IMR-90 (cell line): ENCODE measurements around the gene RALGPS1. TPM values are rescaled to one million over a fixed set of nuclear protein-coding genes. Genes with fewer than 3 reads are reported as not detected.

Experiments
- ATAC-seq: fragments of 200-7000 bp; cut with Tn5 transposase; 2 replicates; pipeline ENCODE4 v1.9.1; 2020; ENCODE audit warnings: low read depth, mild to moderate bottlenecking, moderate library complexity
- BruUV-seq: library from RNA; stranded (reverse); fragments of 400-500 nt; replicated peaks from 2 replicates; lab custom pipeline; 2021; lab: Mats Ljungman, UMichigan
- CTCF ChIA-PET: fragments of 300-600 bp; formaldehyde crosslinking; extraction: SDS; loops from one replicate; lab custom pipeline; 2021; ENCODE audit warnings: antibody characterized with exemption; lab: Yijun Ruan, JAX
- POLR2A ChIA-PET: fragments of 300-600 bp; sonication (Branson Sonifier 250); formaldehyde crosslinking; loops from one replicate; lab custom pipeline; 2022; ENCODE audit warnings: antibody characterized with exemption; ENCODE audit not compliant: unreplicated experiment; lab: Charles Lee
- DNase-seq: peaks from one replicate; pipeline ENCODE4 v3.0.0; 2013
- H2AFZ ChIP-seq: replicated peaks from 2 replicates; pipeline ENCODE3; 2013; ENCODE audit warnings: low read length, mild to moderate bottlenecking; ENCODE audit not compliant: poor library complexity
- H2AK5ac ChIP-seq: 2 replicates; pipeline ENCODE4 v1.6.1; 2013; ENCODE audit warnings: low read depth, low read length, inconsistent platforms
- H2AK9ac ChIP-seq: replicated peaks from 2 replicates; pipeline ENCODE3; 2013; ENCODE audit warnings: mild to moderate bottlenecking, low read depth, low read length, moderate library complexity; ENCODE audit not compliant: poor library complexity
- H2BK120ac ChIP-seq: 2 replicates; pipeline ENCODE4 v1.6.1; 2013; ENCODE audit warnings: low read depth, low read length, inconsistent platforms
- H2BK15ac ChIP-seq: 3 replicates; pipeline ENCODE4 v1.6.1; 2013; ENCODE audit warnings: low read depth, low read length, inconsistent platforms
- H2BK20ac ChIP-seq: 2 replicates; pipeline ENCODE4 v1.6.1; 2013; ENCODE audit warnings: low read depth, mild to moderate bottlenecking, inconsistent platforms, low read length, moderate library complexity
- H2BK5ac ChIP-seq: 2 replicates; pipeline ENCODE4 v1.6.1; 2013; ENCODE audit warnings: mild to moderate bottlenecking, low read depth, low read length, inconsistent platforms; ENCODE audit not compliant: poor library complexity, severe bottlenecking
- H3K14ac ChIP-seq: replicated peaks from 2 replicates; pipeline ENCODE4 v1.6.1; 2013; ENCODE audit warnings: low read depth, low read length, inconsistent platforms
- H3K18ac ChIP-seq: 2 replicates; pipeline ENCODE4 v1.6.1; 2013; ENCODE audit warnings: low read depth, low read length, control low read depth
- H3K23ac ChIP-seq: 2 replicates; pipeline ENCODE4 v1.6.1; 2013; ENCODE audit warnings: low read depth, low read length, inconsistent platforms
- H3K27ac ChIP-seq: 2 replicates; pipeline ENCODE4 v1.5.1; 2013; ENCODE audit warnings: mild to moderate bottlenecking, control low read depth, low read length; ENCODE audit not compliant: insufficient read depth
- H3K27me3 ChIP-seq: 2 replicates; pipeline ENCODE4 v1.6.1; 2013; ENCODE audit warnings: low read length; ENCODE audit not compliant: control insufficient read depth, insufficient read depth
- H3K36me3 ChIP-seq: 2 replicates; pipeline ENCODE4 v1.6.1; 2013; ENCODE audit warnings: low read length, mixed read lengths; ENCODE audit not compliant: control insufficient read depth, insufficient read depth
- H3K4ac ChIP-seq: 2 replicates; pipeline ENCODE4 v1.6.1; 2013; ENCODE audit warnings: low read depth, low read length, inconsistent platforms
- H3K4me1 ChIP-seq: 2 replicates; pipeline ENCODE4 v1.6.1; 2013; ENCODE audit warnings: low read length, mixed read lengths; ENCODE audit not compliant: control insufficient read depth, insufficient read depth
- H3K4me2 ChIP-seq: 2 replicates; pipeline ENCODE4 v1.6.1; 2013; ENCODE audit warnings: low read depth, mild to moderate bottlenecking, control low read depth, low read length, moderate library complexity
- H3K4me3 ChIP-seq: 2 replicates; pipeline ENCODE4 v1.5.1; 2013; ENCODE audit warnings: low read depth, mild to moderate bottlenecking, control low read depth, low read length, moderate library complexity; ENCODE audit not compliant: insufficient read depth
- H3K56ac ChIP-seq: 2 replicates; pipeline ENCODE4 v1.6.1; 2013; ENCODE audit warnings: low read length, inconsistent platforms; ENCODE audit not compliant: insufficient read depth; ENCODE audit errors: extremely low read depth
- H3K79me1 ChIP-seq, 2 experiments: 2 replicates each; pipeline ENCODE4 v1.6.1; 2013; ENCODE audit warnings: low read length in 2 of 2, inconsistent platforms in 1 of 2, low read depth in 1 of 2
- H3K9ac ChIP-seq: 2 replicates; pipeline ENCODE4 v1.6.1; 2013; ENCODE audit warnings: low read depth, low read length, control low read depth
- H3K9me1 ChIP-seq: 2 replicates; pipeline ENCODE4 v1.6.1; 2013; ENCODE audit warnings: low read length, inconsistent platforms; ENCODE audit not compliant: insufficient read depth
- H3K9me3 ChIP-seq: 2 replicates; pipeline ENCODE4 v1.6.1; 2013; ENCODE audit warnings: low read length; ENCODE audit not compliant: control insufficient read depth, insufficient read depth
- H4K20me1 ChIP-seq: 2 replicates; pipeline ENCODE4 v1.6.1; 2013; ENCODE audit warnings: low read length, inconsistent platforms; ENCODE audit not compliant: insufficient read depth
- H4K5ac ChIP-seq: 2 replicates; pipeline ENCODE4 v1.6.1; 2013; ENCODE audit warnings: mild to moderate bottlenecking, low read depth, low read length, control low read depth
- H4K8ac ChIP-seq, 2 experiments: 2 replicates each; pipeline ENCODE4 v1.6.1; 2013; ENCODE audit warnings: low read depth in 2 of 2, low read length in 2 of 2, control low read depth in 1 of 2, inconsistent platforms in 1 of 2
- H4K91ac ChIP-seq: 2 replicates; pipeline ENCODE4 v1.6.1; 2013; ENCODE audit warnings: low read depth, low read length, inconsistent platforms; ENCODE audit not compliant: insufficient read depth
- CEBPB ChIP-seq: IDR thresholded peaks from 2 replicates; pipeline ENCODE4 v1.6.1; 2012; ENCODE audit warnings: low read depth, low read length, improper control_type of control experiment
- FOS ChIP-seq: fragments of 150-350 bp; IDR thresholded peaks from 2 replicates; pipeline ENCODE4 v1.6.1; 2016; ENCODE audit warnings: low read depth, low read length
- MAFK ChIP-seq: IDR thresholded peaks from 2 replicates; pipeline ENCODE4 v1.6.1; 2012; ENCODE audit warnings: low read depth, low read length, improper control_type of control experiment
- MAZ ChIP-seq: IDR thresholded peaks from 2 replicates; pipeline ENCODE4 v1.6.1; 2012; ENCODE audit warnings: low read depth, mild to moderate bottlenecking, low read length, improper control_type of control experiment, moderate library complexity, borderline replicate concordance
- MXI1 ChIP-seq: IDR thresholded peaks from 2 replicates; pipeline ENCODE4 v1.6.1; 2012; ENCODE audit warnings: low read depth, mild to moderate bottlenecking, low read length, moderate library complexity, borderline replicate concordance
- NFE2L2 ChIP-seq: fragments of 150-350 bp; IDR thresholded peaks from 2 replicates; pipeline ENCODE4 v1.6.1; 2016; ENCODE audit warnings: low read depth, mild to moderate bottlenecking, low read length
- POLR2A ChIP-seq: IDR thresholded peaks from 2 replicates; pipeline ENCODE4 v1.6.1; 2012; ENCODE audit warnings: mild to moderate bottlenecking, low read depth, low read length
- RAD21 ChIP-seq: IDR thresholded peaks from 2 replicates; pipeline ENCODE4 v1.6.1; 2012; ENCODE audit warnings: low read length, improper control_type of control experiment
- RCOR1 ChIP-seq: IDR thresholded peaks from 2 replicates; pipeline ENCODE4 v1.6.1; 2012; ENCODE audit warnings: mild to moderate bottlenecking, low read length, improper control_type of control experiment; ENCODE audit not compliant: insufficient replicate concordance
- RFX5 ChIP-seq: IDR thresholded peaks from 2 replicates; pipeline ENCODE4 v1.8.0; 2012; ENCODE audit warnings: low read depth, mild to moderate bottlenecking, low read length, moderate library complexity
- SMC3 ChIP-seq: fragments of 150-350 bp; IDR thresholded peaks from 2 replicates; pipeline ENCODE4 v1.6.1; 2016; ENCODE audit warnings: low read depth, mild to moderate bottlenecking, antibody characterized with exemption, low read length, moderate library complexity
- WGBS, 2 experiments: methylation state at CpG; one replicate each; pipeline versions ENCODE4 v1.1.5 to v1.1.7; 2013; ENCODE audit warnings: missing lambda C conversion rate in 2 of 2; ENCODE audit not compliant: insufficient read length in 1 of 2; ENCODE audit errors: extremely low coverage in 2 of 2; 5-methylcytosine and 5-hydroxymethylcytosine counted together
- dilution Hi-C: fragments of 300-500 bp; cut with HindIII; formaldehyde crosslinking; loops from one replicate; pipeline ENCODE4 v1.14.3; 2018; ENCODE audit warnings: low sequenced_read_pairs; ENCODE audit not compliant: unreplicated experiment
- in situ Hi-C: fragments of 300-500 bp; cut with MboI; formaldehyde crosslinking; loops from 3 replicates; pipeline ENCODE4 v1.14.3; 2019; ENCODE audit warnings: low sequenced_read_pairs, inconsistent platforms, mixed read lengths
- intact Hi-C: fragments of 100-400 bp; cut with micrococcal nuclease; formaldehyde crosslinking; loops from 2 replicates; pipeline ENCODE4 v1.10.0; 2022
- polyA plus RNA-seq, 3 experiments: library from polyadenylated mRNA; depleted of rRNA; stranded (reverse); fragments of >200 nt; gene quantifications; 2 replicates each; pipeline ENCODE4 v1.2.3, GENCODE V29; 2012; ENCODE audit warnings: low replicate concordance in 1 of 3
- total RNA-seq: library from RNA; depleted of rRNA; stranded (reverse); fragments of >200 nt; gene quantifications from 2 replicates; pipeline ENCODE4 v1.2.3, GENCODE V29; 2012
- TF ChIP-seq, protein P1 (sequence below): fragments of 150-350 bp; IDR thresholded peaks from 2 replicates; pipeline ENCODE4 v1.6.1; 2017; ENCODE audit warnings: mild to moderate bottlenecking, antibody characterized with exemption, low read length, low read depth
- TF ChIP-seq, protein P2 (sequence below): conservative IDR thresholded peaks from 2 replicates; pipeline ENCODE4 v1.5.1; 2012; ENCODE audit warnings: mild to moderate bottlenecking, low read depth, low read length, improper control_type of control experiment
- TF ChIP-seq, protein P3 (sequence below): fragments of 150-350 bp; IDR thresholded peaks from 2 replicates; pipeline ENCODE4 v1.6.1; 2016; ENCODE audit warnings: low read depth, mild to moderate bottlenecking, low read length, moderate library complexity, borderline replicate concordance

Gene RALGPS1
- total and polyA plus RNA-seq, 2 of the 4 experiments (the other 2 are of a cell fraction) = 0.90 to 2.8 TPM

DNA sequence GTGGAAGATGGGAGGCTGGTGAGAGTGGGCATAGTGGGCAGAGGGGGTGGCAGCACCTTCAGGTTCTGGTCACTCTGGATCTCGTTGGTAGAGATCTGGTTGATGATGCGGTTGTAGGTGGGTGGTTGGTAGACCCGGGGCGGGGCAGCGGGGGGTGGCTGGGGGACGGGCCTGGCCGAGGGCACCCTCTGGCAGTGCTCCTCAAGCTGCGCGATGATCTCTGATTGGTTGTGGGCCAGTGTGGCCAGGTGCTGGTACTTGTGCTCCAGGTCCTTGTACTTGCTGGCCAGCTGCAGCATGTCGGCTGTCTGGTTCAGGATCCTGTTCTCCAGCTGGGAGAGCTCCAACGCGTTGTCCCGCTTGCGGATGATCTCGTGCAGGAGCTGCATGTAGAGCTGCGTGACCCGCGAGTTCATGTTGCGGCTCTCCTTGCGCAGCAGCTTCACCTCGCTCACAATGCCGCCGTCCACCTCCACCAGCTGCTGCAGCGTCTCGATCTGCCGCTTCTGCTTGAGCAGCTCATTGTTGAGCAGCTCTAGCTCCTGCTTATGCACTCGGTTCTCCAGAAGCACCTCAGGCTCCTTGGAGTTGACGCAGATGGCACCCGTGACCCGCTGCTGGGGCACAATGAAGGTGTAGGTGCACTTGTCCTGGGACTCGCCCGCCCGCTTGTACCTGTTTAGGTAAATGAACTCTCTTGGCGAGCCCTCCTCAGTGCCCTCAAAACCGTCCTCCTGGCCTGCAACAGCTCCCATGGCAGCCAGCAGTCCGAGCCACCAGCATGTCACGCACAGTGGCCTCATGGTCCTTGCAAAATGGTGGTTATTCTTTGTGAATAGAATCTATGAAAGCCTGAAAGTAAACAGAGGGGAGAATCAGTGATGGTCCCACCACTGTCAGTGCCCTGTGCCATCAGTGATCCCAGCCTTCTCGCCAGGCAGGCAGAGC lies 193.6 kb downstream of the RALGPS1 start:
- H2BK120ac ChIP-seq = no peak overlapping the region
- no peak overlapping the region for H3K4me2 ChIP-seq
- H3K9ac ChIP-seq = no peak overlapping the region
- H2BK5ac ChIP-seq = no peak overlapping the region
- no TSS peak for BruUV-seq
- CTCF ChIA-PET = no interaction called here
- no peaks in the 10 kb centered on the region for H3K27me3 ChIP-seq
- peaks cover 50% of the 10 kb centered on the region for H4K20me1 ChIP-seq
- H4K5ac ChIP-seq = no peak overlapping the region
- ATAC-seq (no peak), DNase-seq (no peak)
- H3K4me3 ChIP-seq = no peak overlapping the region
- no peak overlapping the region for H3K56ac ChIP-seq
- H3K4me1 ChIP-seq = peaks cover 15% of the 10 kb centered on the region
- H2AK9ac ChIP-seq = no peak overlapping the region
- no peak overlapping the region for H4K8ac ChIP-seq
- H3K23ac ChIP-seq = no peak overlapping the region
- peaks cover 71% of the 10 kb centered on the region for H3K36me3 ChIP-seq
- dilution Hi-C loops = no loop called here
- H2BK15ac ChIP-seq = no peak overlapping the region
- no peak overlapping the region for H3K18ac ChIP-seq
- H3K27ac ChIP-seq = no peak overlapping the region
- no peak overlapping the region for H4K91ac ChIP-seq
- no peak overlapping the region for H3K14ac ChIP-seq
- 93% methylated on average over 25 of the region's 38 CpGs; no CpG with 5 or more reads in 1 of the 2 experiments for WGBS, 2 experiments
- H3K79me1 ChIP-seq = peaks cover 3 to 38% of the 10 kb centered on the region in 2 experiments; a peak in 3 of 4 replicates
- no peak overlapping the region for H2BK20ac ChIP-seq
- H3K9me3 ChIP-seq = no peaks in the 10 kb centered on the region
- no peak overlapping the region for H2AK5ac ChIP-seq
- peaks cover 11% of the 10 kb centered on the region for H3K9me1 ChIP-seq
- in situ Hi-C loops = no loop called here
- intact Hi-C loops = no loop called here
- H2AFZ ChIP-seq = no peak overlapping the region
- H3K4ac ChIP-seq = no peak overlapping the region
- POLR2A ChIA-PET = no interaction called here
- TF ChIP-seq, protein P1, sequence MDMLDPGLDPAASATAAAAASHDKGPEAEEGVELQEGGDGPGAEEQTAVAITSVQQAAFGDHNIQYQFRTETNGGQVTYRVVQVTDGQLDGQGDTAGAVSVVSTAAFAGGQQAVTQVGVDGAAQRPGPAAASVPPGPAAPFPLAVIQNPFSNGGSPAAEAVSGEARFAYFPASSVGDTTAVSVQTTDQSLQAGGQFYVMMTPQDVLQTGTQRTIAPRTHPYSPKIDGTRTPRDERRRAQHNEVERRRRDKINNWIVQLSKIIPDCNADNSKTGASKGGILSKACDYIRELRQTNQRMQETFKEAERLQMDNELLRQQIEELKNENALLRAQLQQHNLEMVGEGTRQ = no peak
- TF ChIP-seq RAD21 = no peak
- TF ChIP-seq FOS = no peak
- TF ChIP-seq MXI1 = no peak
- no peak for TF ChIP-seq MAFK
- TF ChIP-seq, protein P2, sequence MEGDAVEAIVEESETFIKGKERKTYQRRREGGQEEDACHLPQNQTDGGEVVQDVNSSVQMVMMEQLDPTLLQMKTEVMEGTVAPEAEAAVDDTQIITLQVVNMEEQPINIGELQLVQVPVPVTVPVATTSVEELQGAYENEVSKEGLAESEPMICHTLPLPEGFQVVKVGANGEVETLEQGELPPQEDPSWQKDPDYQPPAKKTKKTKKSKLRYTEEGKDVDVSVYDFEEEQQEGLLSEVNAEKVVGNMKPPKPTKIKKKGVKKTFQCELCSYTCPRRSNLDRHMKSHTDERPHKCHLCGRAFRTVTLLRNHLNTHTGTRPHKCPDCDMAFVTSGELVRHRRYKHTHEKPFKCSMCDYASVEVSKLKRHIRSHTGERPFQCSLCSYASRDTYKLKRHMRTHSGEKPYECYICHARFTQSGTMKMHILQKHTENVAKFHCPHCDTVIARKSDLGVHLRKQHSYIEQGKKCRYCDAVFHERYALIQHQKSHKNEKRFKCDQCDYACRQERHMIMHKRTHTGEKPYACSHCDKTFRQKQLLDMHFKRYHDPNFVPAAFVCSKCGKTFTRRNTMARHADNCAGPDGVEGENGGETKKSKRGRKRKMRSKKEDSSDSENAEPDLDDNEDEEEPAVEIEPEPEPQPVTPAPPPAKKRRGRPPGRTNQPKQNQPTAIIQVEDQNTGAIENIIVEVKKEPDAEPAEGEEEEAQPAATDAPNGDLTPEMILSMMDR = no peak
- no peak for TF ChIP-seq MAZ
- TF ChIP-seq SMC3 = no peak
- no peak for TF ChIP-seq NFE2L2
- TF ChIP-seq RCOR1 = no peak
- TF ChIP-seq, protein P3, sequence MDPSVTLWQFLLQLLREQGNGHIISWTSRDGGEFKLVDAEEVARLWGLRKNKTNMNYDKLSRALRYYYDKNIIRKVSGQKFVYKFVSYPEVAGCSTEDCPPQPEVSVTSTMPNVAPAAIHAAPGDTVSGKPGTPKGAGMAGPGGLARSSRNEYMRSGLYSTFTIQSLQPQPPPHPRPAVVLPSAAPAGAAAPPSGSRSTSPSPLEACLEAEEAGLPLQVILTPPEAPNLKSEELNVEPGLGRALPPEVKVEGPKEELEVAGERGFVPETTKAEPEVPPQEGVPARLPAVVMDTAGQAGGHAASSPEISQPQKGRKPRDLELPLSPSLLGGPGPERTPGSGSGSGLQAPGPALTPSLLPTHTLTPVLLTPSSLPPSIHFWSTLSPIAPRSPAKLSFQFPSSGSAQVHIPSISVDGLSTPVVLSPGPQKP = no peak
- TF ChIP-seq POLR2A = no peak
- TF ChIP-seq RFX5 = no peak
- no peak for TF ChIP-seq CEBPB
